ENCODE results near the gene SLITRK1.
A peak's percentile ranks its signal among the peaks of the same experiment; 100 is the strongest.

SLITRK1 gene

GRCh38 chr13:83881917-83882605 is at the start of gene SLITRK1:
Gene SLITRK1 (minus strand): TSS chr13:83882474. CDS start chr13:83881507, 967 bp downstream.
- DNase-seq (ENCODE audit: low read depth, low spot score), result peak; percentile 88

GRCh38 chr13:83929157-83929556 is 46.9 kb upstream of the SLITRK1 start:
- no peak for DNase-seq (ENCODE audit: low read depth, low spot score)

GRCh38 chr13:83919775-83920174 is 37.5 kb upstream of the SLITRK1 start:
- DNase-seq (ENCODE audit: low read depth, low spot score), result no peak

GRCh38 chr13:83914368-83914767 is 32.1 kb upstream of the SLITRK1 start:
- DNase-seq (ENCODE audit: low read depth, low spot score), result no peak

GRCh38 chr13:83907196-83907989 is 25.1 kb upstream of the SLITRK1 start:
- no peak for DNase-seq (ENCODE audit: low read depth, low spot score)

DNA sequence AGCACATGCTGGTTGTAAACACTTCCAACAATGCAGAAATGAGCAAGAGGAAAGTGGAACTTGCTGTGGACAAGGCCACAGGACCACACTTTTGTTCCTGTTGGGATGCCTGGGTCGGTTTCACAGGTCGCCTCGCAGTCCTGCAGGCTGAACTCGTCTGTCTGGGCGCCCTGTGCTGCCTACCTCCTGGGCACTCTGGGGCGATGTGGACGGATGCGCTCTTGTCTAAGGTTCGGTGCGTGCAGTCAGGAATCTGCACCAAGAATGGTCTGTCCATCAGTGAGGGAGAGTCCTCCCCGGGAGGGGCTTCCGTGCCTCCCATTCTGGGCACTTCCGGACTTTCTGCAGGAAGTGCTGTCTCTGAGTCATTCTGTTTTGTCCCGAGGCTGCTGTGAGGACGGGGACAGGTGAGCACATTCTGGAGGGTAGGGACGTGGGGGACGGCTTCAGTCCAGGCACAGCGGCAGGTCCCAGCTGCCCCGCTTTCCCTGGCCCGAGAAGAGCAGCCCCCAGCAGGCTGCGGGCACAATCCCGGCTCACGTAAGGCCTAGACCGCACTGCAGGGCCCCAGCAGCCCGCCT is 24.1 kb upstream of the SLITRK1 start:
- no peak for DNase-seq (ENCODE audit: low read depth, low spot score)

GRCh38 chr13:83905641-83906040 is 23.4 kb upstream of the SLITRK1 start:
- no peak for DNase-seq (ENCODE audit: low read depth, low spot score)

DNA sequence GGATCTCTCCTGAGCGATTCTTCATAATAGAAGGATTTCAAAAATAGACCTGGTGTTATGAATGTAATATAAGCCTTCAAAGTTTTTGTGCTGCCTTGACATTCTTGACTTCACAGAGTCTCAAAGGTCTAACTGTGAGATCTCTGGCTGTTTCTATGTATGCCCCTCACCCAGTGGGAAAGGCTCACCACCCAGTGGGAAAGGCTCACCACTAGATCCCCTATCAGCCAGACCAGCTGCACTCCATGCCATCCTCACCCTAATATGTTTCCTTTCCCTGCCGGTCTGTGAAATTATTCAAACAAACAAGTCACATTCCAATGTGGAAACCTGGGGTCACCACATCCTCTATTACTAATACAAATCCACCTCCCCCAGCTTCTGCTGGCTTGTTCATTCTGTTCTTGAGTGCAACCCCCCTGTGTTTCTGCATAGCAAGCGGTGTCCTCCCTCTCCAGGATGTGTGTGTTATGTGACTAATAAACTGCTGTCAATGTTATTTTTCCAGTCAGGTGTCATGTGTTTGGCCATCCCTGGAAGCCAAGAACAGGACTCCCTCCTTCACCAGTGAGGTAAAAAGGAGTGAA is 13.8 kb upstream of the SLITRK1 start:
- DNase-seq (ENCODE audit: low read depth, low spot score), result peak; percentile 19

DNA sequence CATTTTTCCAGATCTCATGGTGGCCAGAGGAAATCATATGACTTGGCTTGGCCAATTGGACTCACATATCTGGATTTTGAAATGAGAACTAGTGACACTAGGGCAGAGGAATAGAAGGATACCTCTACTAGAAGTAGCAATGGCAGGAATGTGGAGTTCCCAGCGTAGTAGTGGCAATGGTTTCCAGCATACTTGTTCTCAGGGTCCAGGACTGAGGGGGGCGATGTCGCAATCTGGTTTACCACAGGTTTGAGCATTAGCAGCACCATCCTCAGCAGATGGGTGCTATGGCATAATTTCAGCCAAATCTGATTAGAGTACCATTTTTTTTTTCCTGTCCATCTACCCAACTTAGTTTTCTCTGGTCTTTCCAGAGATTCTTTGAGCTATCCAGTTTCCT is 8.1 kb upstream of the SLITRK1 start:
- DNase-seq (ENCODE audit: low read depth, low spot score), result no peak

GRCh38 chr13:83884141-83884540 is 1.9 kb upstream of the SLITRK1 start:
- DNase-seq (ENCODE audit: low read depth, low spot score), result no peak

- DNase-seq (ENCODE audit: low read depth, low spot score), result peak; percentile 1
Measured at GRCh38 chr13:83883061-83883523, 818 bp upstream of the SLITRK1 start.

GRCh38 chr13:83882606-83882959 is 309 bp upstream of the SLITRK1 start:
- DNase-seq (ENCODE audit: low read depth, low spot score), result no peak

DNA sequence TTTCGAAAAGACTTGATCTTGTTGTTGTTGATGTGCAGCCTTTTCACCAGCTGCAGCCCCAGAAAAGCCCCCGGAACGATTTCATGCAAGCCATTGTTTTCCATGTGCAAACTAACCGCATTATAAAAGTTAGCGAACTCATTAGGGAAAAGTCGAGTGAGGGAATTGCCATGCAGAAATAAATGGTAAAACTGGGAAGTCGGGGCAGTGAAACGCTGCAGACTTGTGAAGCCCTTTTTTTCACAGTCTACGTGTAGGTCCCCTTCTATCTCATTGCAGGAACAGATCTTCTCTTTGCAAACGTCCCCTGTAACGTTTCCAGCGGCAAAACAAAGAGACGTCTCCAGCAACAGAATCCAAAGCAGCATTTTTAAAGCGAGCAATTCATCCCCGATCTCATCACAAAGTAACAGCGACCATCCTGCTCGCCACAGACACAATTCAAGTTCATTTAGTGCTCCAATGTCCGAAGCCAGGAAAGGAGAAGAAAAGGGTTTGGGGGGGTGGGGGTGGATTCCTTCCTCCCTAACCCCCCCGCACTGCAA is 1.1 kb downstream of the SLITRK1 start:
- peak; percentile 4 for DNase-seq (ENCODE audit: low read depth, low spot score)

- DNase-seq (ENCODE audit: low read depth, low spot score), result peak; percentile 1
Measured at GRCh38 chr13:83880275-83881139, 1.8 kb downstream of the SLITRK1 start.

DNA sequence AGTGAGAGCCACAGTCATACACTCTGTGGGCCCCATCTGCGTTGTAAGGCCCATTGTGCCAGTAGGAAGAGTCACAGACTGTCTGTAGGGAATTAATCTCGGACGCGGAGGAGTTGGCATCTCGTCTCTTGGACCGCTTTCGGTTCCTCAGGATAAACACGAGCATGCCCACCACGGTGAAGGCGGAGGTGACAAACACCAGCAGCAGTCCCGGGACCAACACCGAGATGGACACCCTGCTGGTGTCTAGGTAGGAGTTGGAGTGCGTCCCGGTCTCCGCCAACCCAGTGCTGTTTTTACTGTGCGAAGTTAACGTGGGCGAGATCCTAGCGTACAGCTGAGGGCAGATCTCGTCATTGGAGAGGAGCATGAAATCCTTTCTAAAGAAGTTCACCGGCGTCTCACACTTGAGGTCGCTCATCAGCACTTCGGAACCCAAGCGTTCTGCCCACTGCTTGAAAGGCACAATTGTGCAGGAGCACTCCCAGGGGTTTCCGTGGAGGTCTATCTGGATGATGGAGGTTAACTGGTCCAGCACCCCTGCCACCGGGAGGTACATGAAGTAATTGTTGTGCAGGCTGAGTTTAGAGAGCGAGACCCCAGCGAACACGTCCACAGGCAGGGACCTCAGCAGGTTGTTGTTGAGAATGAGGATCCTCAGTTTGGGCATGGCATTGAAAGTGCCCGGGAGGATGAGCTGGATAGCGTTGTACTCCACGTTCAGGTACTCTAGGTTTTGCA is 2.7 kb downstream of the SLITRK1 start:
- peak; percentile 14 for DNase-seq (ENCODE audit: low read depth, low spot score)

- DNase-seq (ENCODE audit: low read depth, low spot score), result peak; percentile 6
Measured at GRCh38 chr13:83878691-83879430, 3.4 kb downstream of the SLITRK1 start.

DNA sequence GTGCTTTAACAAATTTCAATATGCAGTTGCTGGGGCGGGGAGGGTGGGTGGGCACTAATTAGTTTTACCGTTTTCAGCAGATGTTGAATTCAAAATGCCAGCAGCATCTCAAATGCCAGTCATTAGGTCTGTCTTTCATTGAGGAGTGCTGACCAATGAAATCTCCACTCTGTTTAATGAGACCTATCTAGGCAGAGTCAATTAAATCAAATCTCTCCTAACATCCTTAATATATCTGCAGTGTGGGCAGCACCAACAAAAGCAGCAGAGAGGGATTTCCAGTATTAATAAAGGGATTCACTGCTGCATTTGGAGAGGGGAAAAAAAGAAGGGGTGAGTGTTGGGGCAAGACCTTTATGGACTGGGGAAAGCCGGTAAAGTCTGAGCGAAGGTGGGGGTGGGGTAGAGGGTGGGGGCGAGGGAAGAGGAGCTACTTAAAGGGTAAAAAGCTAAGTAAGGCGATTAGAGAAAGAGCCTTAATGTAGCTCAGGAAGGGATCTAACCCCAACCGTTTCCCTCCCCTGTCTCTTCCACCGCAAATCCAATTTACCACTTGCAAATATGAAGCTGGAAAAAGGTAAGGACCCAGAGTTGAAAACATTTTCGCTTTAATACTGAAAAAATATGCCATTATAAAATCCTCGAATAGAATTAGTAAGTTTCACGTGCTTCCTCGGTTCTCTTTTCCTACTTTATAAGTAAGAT is 4.5 kb downstream of the SLITRK1 start:
- no peak for DNase-seq (ENCODE audit: low read depth, low spot score)

GRCh38 chr13:83876546-83876945 is 5.7 kb downstream of the SLITRK1 start:
- DNase-seq (ENCODE audit: low read depth, low spot score), result no peak

GRCh38 chr13:83867708-83868107 is 14.6 kb downstream of the SLITRK1 start:
- DNase-seq (ENCODE audit: low read depth, low spot score), result no peak
